H54 (cell line): ENCODE measurements around the gene SLC22A8.
"Not testable (repeated sequence)": the region's sequence is repeated elsewhere in the genome, so short reads cannot be mapped to it uniquely, and the experiment has no call there.

Source experiments
- DNase-seq: peaks from one replicate; pipeline ENCODE4 v3.0.0; 2011; ENCODE audit warnings: low spot score, mixed read lengths; ENCODE audit not compliant: insufficient read length
- FAIRE-seq: peaks from 3 replicates; lab custom pipeline; 2011; peaks lifted over from hg19 to GRCh38; lab: Jason Lieb, UNC
- POLR2A ChIP-seq: IDR thresholded peaks from 2 replicates; pipeline ENCODE4 v1.6.1; 2011; ENCODE audit warnings: low read depth, mild to moderate bottlenecking, low read length

SLC22A8 gene

GRCh38 chr11:63015521-63016215 is at the start of gene SLC22A8:
Gene SLC22A8 (minus strand): TSS chr11:63015841. CDS start chr11:63014958, 883 bp downstream.
- DNase-seq (no peak), FAIRE-seq (no peak)
- TF ChIP-seq POLR2A: no peak

- DNase-seq, FAIRE-seq: not testable (repeated sequence)
These were observed 30.6 kb upstream of the SLC22A8 start for GRCh38 chr11:63046203-63046602.

GRCh38 chr11:63042596-63042995 is 27.0 kb upstream of the SLC22A8 start:
- FAIRE-seq: no peak

GRCh38 chr11:63032457-63032856 is 16.8 kb upstream of the SLC22A8 start:
- DNase-seq (no peak), FAIRE-seq (no peak)
- no peak for TF ChIP-seq POLR2A

More at GRCh38 chr11:63042596-63042995, 27.0 kb upstream of the SLC22A8 start:
- DNase-seq: no peak
- no peak for TF ChIP-seq POLR2A

GRCh38 chr11:63023841-63024648 is 8.4 kb upstream of the SLC22A8 start:
- FAIRE-seq (peak; percentile 38), DNase-seq (peak; percentile 70)
- no peak for TF ChIP-seq POLR2A

GRCh38 chr11:63023222-63023814 is 7.7 kb upstream of the SLC22A8 start:
- FAIRE-seq (no peak), DNase-seq (no peak)

GRCh38 chr11:63022441-63022840 is 6.8 kb upstream of the SLC22A8 start:
- DNase-seq (no peak), FAIRE-seq (no peak)
- no peak for TF ChIP-seq POLR2A

More at GRCh38 chr11:63023222-63023814, 7.7 kb upstream of the SLC22A8 start:
- no peak for TF ChIP-seq POLR2A

GRCh38 chr11:63020671-63021291 is 5.1 kb upstream of the SLC22A8 start:
- FAIRE-seq: no peak
- TF ChIP-seq POLR2A: no peak
- DNase-seq: peak; percentile 44

- DNase-seq (no peak), FAIRE-seq (no peak)
- TF ChIP-seq POLR2A: no peak
These were observed 3.9 kb upstream of the SLC22A8 start for GRCh38 chr11:63019506-63019905.

GRCh38 chr11:63017306-63017974 is 1.8 kb upstream of the SLC22A8 start:
- TF ChIP-seq POLR2A: no peak
- FAIRE-seq (no peak), DNase-seq (peak; percentile 23)

- TF ChIP-seq POLR2A: no peak
- FAIRE-seq: no peak
- no peak for DNase-seq
These were observed 1.1 kb downstream of the SLC22A8 start for GRCh38 chr11:63014408-63015055.

- FAIRE-seq (no peak), DNase-seq (no peak)
- TF ChIP-seq POLR2A: no peak
These were observed 2.8 kb downstream of the SLC22A8 start for GRCh38 chr11:63012839-63013238.

- no peak for DNase-seq
- no peak for TF ChIP-seq POLR2A
- FAIRE-seq: no peak
These were observed 3.2 kb downstream of the SLC22A8 start for GRCh38 chr11:63012430-63012829.
